Cerebellar cortex (tissue), 1 donor: ENCODE data around the gene NAPA.

ENCODE experiments used
- DNase-seq: peaks from one replicate; pipeline ENCODE4 v3.0.0-alpha.2; 2015; ENCODE audit warnings: low spot score

The NAPA gene

DNA sequence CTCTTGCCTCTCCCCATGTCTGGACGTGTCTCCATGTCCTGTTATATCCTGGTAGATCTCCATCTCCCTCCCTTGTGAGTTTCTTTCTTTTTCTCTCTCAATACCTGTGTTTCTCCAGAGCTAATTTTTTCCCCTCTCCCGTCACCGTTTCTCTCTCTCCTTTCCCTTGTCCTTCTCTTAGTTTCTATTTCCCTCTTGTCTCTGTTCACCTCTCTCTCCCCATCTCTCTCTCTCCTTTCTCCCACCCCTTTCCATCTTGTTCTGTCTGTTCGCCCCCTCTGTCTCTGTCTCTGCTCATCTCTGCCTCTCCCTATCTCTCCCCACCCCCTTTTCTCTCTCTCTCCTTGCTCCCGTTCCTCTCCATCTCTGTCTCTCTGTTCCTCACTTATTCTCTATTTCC, 56.2 kb downstream of the NAPA start:
- no peak for DNase-seq

DNA sequence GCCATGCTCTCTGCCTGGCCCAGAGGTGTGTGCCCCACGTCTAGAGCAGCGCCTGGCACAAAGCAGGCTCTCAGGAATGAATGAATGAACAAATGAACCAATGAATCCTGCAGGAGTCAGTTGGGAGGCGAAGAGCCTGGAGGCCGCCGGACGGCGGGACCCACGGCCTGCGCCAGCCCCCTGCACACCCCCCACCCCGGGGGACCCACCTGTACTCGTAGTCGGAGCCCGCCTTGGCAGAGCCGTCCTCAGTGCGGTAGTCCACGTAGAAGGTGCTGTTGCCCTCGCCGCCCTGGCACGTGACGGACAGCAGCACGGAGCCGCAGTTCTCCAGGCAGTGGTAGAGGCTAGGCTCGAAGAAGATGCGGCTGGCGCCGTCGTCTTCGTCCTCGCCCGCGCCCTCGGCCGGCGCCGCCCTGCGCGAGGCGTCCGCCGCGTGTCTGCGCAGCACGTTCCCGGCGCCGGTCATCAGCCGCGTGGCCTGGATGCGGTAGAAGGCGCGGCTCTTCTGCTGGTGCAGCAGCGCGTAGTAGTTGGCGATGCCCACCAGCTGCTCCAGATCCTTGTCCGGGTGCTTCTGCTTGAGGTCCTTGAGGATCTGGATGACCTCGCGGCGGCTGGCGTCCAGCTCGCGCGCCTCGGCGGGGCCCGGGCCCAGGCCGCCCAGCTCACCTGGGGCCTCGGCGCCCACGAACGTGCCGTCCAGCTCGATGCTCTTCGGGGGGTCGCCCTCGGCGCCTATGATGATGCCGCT, 58.0 kb downstream of the NAPA start:
- DNase-seq: no peak

DNA sequence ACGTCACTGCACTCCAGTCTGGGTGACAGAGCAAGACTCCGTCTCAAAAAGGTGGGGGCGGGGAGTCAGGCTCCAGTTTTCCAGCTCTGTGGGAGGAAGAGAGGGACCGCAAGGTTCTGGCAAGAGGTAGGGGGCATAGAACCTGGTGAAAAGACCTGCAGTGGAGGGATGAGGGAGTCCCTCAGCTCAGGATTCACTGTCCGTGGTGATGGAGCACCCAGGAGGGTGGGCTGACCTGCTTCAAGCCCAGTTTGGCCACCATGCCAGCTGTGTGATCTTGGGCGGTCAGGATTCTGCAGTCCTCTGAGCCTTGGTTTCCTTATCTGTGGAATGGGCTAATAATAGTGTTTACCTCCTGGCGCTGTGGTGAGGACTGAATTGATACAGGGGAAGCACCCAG, 64.4 kb downstream of the NAPA start:
- no peak for DNase-seq

DNA sequence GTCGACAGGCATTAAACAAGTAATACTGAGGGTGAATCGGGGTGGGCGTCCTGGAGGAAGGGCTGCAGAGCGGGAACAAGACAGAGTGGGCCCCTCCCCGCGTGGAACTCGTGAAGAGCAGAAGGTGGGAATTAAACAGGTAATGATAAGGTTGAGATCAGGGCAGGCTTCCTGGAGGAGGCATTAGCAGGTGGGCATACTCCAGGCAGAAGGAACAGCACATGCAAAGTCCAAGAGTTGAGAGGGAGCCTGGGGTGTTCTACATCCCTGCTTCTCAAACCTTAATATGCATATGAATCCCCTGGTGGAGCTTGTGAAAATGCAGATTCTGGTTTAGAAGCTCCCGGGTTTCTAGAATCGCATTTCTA, 66.5 kb downstream of the NAPA start:
- no peak for DNase-seq

DNA sequence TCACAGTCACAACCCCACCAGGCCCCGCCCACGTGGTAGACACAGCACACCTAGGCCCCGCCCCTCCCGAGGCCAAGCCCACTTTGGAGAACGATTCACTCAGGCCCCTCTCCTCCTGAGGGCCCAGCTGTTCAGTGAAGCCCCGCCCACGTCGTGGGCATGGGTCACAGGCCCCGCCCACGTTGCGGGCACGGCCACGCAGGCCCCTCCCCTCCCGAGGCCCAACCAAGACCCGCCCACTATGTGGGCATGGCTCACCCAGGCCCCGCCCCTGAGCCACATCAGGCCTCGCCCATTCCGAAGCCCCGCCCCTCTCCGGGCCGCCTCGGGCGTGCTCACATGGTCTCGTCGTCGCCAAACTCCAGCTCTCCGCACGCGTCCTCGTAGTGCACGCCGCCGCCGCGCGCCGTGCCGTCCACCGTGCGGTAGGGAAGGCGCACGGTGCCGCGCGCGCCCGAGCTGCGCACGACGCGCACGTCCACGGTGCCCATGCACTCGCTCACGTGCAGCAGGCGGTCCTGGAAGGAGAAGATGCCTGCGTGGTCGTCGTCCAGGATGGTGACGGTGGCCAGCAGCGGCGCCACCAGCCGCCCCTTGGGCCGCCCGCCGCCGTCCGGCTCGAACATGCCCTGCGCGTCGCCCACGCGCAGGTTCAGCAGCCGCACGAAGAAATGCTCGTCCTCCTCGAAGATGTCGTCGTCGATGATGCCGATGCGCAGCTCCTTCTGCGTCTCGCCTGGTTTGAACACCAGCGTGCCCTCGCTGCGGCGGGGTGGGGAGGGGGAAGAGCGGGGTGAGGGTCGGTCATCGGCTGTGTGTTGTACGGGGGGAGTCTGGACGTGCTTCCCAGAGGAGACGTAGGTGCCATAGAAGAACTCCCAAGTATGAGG, 67.1 kb downstream of the NAPA start:
- DNase-seq: peak; percentile 75

DNA sequence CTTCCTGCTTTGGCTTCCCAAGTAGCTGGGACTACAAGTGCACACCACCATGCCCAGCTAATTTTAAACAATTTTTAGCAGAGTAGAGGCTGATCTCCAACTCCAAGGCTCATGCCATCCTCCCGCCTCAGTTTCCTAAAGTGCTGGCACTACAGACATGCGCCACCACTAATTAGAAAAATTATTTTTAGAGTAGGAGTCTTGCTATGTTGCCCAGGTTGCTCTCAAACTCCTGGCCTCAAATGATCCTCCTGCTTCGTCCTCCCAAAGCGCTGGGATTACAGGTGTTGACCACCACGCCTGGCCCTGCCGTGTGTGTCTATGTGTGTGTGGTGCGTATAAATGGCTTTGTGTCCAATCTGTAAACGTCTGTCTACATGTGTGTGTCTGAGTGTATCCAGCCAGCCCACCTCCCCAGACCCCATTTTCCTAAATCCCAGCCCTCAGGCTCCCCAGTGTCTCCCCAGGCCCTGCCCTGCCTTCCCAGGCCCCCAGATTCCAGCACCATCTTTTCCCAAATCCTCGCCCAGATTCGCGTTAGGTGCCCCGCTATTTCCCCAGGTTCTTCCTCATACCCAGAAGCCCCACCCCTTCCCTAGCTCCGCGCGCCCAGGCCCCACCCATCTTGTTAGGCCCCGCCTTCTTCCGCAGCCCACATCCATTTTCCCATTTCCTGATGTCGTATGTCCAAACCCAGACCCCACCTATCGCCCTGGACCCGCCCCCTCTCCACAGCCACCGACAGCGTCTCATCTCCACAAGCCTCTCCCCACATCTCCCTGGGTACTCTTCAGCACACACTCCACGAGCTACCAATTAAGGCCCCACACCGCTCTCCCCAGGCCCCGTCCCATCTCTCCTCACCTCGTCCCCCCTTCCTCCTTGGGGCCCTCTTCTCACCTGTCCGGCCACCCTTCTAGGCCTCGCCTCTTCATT, 68.1 kb downstream of the NAPA start:
- peak; percentile 73 for DNase-seq

DNA sequence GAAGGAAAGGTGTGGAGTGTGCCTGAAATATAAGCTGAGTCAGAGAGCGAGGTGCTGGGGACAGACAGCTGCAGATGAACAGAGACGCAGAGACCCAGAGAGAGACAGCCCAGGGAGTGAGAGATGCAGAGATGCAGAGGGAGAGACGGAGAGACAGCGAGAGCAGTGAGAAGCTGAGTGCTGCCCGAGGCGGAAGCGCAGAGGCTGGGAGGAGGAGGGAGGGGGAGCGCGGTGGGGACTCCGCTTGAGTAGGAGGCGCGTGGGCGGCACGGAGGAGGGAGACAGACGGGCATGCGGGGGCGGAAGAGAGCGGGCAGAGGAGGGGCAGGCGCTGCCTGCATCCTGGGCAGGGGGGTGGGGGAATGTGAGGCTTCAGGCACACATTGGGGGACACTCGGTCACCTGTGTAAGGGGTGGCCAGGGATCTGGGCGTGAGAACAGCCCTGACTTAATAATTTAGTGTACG, 68.9 kb downstream of the NAPA start:
- DNase-seq: peak; percentile 86

DNA sequence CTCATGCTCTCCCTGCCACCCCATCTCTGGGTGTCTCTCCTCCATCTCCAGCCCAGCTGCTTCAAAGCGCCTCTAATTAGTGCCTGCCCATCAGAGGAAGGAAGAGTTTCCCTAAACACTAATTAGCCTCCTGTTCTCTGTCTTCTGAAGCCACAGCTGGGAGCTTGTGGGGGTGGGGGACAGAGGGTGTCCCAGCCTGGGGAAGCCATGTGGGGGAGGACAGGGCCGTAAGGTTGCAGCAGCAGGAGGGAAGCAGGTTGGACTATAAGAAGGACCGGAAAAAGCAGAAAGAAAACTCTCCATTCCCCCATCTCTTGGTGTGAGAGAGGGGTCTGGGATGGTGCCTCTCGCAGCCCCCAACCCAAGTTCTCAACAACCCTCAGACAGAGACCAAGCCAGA, 69.3 kb downstream of the NAPA start:
- DNase-seq: no peak

DNA sequence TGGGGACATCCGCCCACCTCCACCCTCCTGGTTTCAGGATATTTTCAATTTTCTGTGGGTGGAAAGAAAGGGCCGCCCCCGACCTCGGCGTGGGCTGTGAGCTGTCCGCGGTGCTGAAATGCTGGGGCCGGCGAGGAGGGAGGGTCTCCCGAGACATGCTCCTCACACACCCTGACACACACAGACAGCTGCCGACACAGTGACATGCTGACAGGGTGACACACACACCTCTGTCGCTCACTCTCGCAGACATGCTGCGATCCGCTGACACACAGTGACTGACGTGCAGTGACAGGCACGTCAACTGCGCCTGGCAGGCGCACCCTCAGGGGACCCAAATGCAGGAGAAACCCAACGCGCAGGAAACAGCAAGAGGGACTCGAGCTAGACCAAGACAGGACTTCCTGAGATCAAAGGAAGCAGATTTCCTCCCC, 70.5 kb downstream of the NAPA start:
- DNase-seq: no peak

DNA sequence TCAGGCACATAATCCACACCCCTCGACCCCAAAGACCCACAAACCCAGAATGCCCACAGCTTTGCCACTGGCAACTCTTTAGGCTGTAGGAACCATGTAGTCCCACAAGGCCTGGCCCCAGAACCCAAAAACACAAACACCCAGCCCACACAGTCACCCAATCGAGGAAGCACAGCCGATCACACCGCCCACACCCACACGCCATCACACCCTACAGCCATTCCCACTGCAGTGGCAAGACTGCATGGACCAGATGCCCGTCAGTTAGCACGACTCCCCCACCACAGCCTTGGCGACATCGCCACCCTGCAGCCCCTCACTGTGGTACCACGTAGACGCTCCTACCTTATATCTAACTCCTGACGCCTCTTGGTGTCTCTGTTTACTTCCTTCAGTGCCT, 71.5 kb downstream of the NAPA start:
- DNase-seq: no peak

DNA sequence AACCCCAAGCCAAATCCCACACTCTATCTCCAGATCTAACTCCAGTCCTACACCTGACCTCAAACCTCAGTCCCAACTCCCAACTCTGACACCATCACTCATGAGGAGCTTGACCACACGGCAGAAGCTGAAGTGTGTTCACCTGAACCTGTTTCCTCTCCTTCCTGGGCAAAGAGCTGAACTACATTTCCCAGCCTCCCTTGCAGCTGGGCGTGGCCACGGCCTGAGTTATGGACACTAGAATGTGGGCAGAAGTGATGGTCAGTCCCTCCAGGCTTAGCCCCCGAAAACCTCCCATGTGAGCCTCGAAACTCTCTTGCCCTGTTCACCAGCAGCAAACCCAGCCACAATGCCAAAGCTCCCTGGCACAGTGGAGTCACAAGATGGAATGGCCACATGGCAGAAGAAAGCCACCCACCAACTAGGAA, 76.1 kb downstream of the NAPA start:
- no peak for DNase-seq
